Stimulated activated CD8-positive, alpha-beta memory T cell treated with anti-CD3 and anti-CD28 coated beads, Interleukin-12 subunit alpha, Interleukin-12 subunit beta, amount 100 ng/mL, for 24 hours (primary cell): ENCODE results near the gene TNK2.
"Not testable (repeated sequence)": the region's sequence is repeated elsewhere in the genome, so short reads cannot be mapped to it uniquely, and the experiment has no call there.

Experiments
- DNase-seq: peaks from one replicate; pipeline ENCODE4 v3.0.0-alpha.2; 2020; ENCODE audit errors: extremely low read depth

The TNK2 gene

GRCh38 chr3:195885036-195885891 is 23.1 kb downstream of the TNK2 start:
- DNase-seq = no peak

GRCh38 chr3:195884691-195885035 is 23.7 kb downstream of the TNK2 start:
- no peak for DNase-seq

GRCh38 chr3:195883801-195884200 is 24.6 kb downstream of the TNK2 start:
- DNase-seq = no peak

- DNase-seq = no peak
Measured at GRCh38 chr3:195883160-195883559, 25.2 kb downstream of the TNK2 start.

- no peak for DNase-seq
Measured at GRCh38 chr3:195882002-195882441, 26.3 kb downstream of the TNK2 start.

- no peak for DNase-seq
Measured at GRCh38 chr3:195881276-195881988, 26.9 kb downstream of the TNK2 start.

- DNase-seq = no peak
Measured at GRCh38 chr3:195880037-195880431, 28.3 kb downstream of the TNK2 start.

GRCh38 chr3:195879416-195880036 is 28.8 kb downstream of the TNK2 start:
- DNase-seq = no peak

GRCh38 chr3:195878424-195879274 is 29.7 kb downstream of the TNK2 start:
- no peak for DNase-seq

- no peak for DNase-seq
Measured at GRCh38 chr3:195877767-195878423, 30.5 kb downstream of the TNK2 start.

- DNase-seq = no peak
Measured at GRCh38 chr3:195877136-195877715, 31.1 kb downstream of the TNK2 start.

GRCh38 chr3:195876297-195877064 is 31.9 kb downstream of the TNK2 start:
- no peak for DNase-seq

- no peak for DNase-seq
Measured at GRCh38 chr3:195875482-195876236, 32.7 kb downstream of the TNK2 start.

GRCh38 chr3:195873971-195874370 is 34.4 kb downstream of the TNK2 start:
- DNase-seq = no peak

GRCh38 chr3:195873281-195873887 is 35.0 kb downstream of the TNK2 start:
- no peak for DNase-seq

- no peak for DNase-seq
Measured at GRCh38 chr3:195872800-195873199, 35.6 kb downstream of the TNK2 start.

- DNase-seq = no peak
Measured at GRCh38 chr3:195872097-195872496, 36.3 kb downstream of the TNK2 start.

GRCh38 chr3:195871686-195872085 is 36.7 kb downstream of the TNK2 start:
- not testable (repeated sequence) for DNase-seq

GRCh38 chr3:195870937-195871336 is 37.4 kb downstream of the TNK2 start:
- no peak for DNase-seq
